Hepatocyte (in vitro differentiated cells): Measurements from ENCODE around the gene FAT1. TPM values are rescaled to one million over a fixed set of nuclear protein-coding genes. Genes with fewer than 3 reads are reported as not detected.

ENCODE experiments used
- DNase-seq: peaks from one replicate; pipeline ENCODE4 v3.0.0-alpha.2; 2016; ENCODE audit warnings: low spot score
- H2AFZ ChIP-seq: fragments of 200-600 bp; sonication (generic); 2 replicates; pipeline ENCODE4 v1.6.0; 2016; ENCODE audit warnings: antibody characterized with exemption, mild to moderate bottlenecking
- H3K27ac ChIP-seq: fragments of 200-600 bp; sonication (generic); 2 replicates; pipeline ENCODE4 v1.5.1; 2016; ENCODE audit warnings: mild to moderate bottlenecking
- H3K27me3 ChIP-seq: fragments of 200-600 bp; sonication (generic); 2 replicates; pipeline ENCODE4 v1.6.1; 2016
- H3K36me3 ChIP-seq: fragments of 200-600 bp; sonication (generic); replicated peaks from 2 replicates; pipeline ENCODE4 v1.5.1; 2016; ENCODE audit warnings: low read depth; ENCODE audit not compliant: insufficient read depth
- H3K4me1 ChIP-seq: fragments of 200-600 bp; sonication (generic); 2 replicates; pipeline ENCODE4 v1.5.1; 2016; ENCODE audit warnings: mild to moderate bottlenecking, moderate library complexity; ENCODE audit not compliant: insufficient read depth
- H3K4me2 ChIP-seq: fragments of 200-600 bp; sonication (generic); 2 replicates; pipeline ENCODE4 v1.6.0; 2016
- H3K4me3 ChIP-seq: fragments of 200-600 bp; sonication (generic); 2 replicates; pipeline ENCODE4 v1.5.1; 2016; ENCODE audit warnings: mild to moderate bottlenecking
- H3K79me2 ChIP-seq: fragments of 200-600 bp; sonication (generic); 2 replicates; pipeline ENCODE4 v1.6.0; 2017; ENCODE audit warnings: mild to moderate bottlenecking
- H3K9me2 ChIP-seq: fragments of 200-600 bp; sonication (generic); replicated peaks from 2 replicates; pipeline ENCODE4 v1.6.0; 2017; ENCODE audit warnings: mild to moderate bottlenecking; ENCODE audit not compliant: insufficient read depth
- H3K9me3 ChIP-seq: fragments of 200-600 bp; sonication (generic); 2 replicates; pipeline ENCODE4 v1.5.1; 2016; ENCODE audit warnings: low read depth, mild to moderate bottlenecking
- H4K20me1 ChIP-seq: fragments of 200-600 bp; sonication (generic); 2 replicates; pipeline ENCODE4 v1.6.0; 2016; ENCODE audit warnings: mild to moderate bottlenecking; ENCODE audit not compliant: insufficient read depth, poor library complexity, severe bottlenecking
- CTCF ChIP-seq: fragments of 200-600 bp; sonication (generic); IDR thresholded peaks from 2 replicates; pipeline ENCODE4 v1.5.1; 2016; ENCODE audit warnings: antibody characterized with exemption, mild to moderate bottlenecking; ENCODE audit not compliant: poor library complexity
- EZH2 ChIP-seq: fragments of 200-600 bp; sonication (generic); IDR thresholded peaks from 2 replicates; pipeline ENCODE4 v1.6.1; 2016; ENCODE audit warnings: antibody characterized with exemption, mild to moderate bottlenecking, borderline replicate concordance
- EZH2phosphoT487 ChIP-seq: fragments of 200-600 bp; sonication (generic); IDR thresholded peaks from one replicate; pipeline ENCODE4 v1.6.1; 2018; ENCODE audit warnings: antibody characterized with exemption, mild to moderate bottlenecking, low read depth, moderate library complexity; ENCODE audit not compliant: unreplicated experiment, severe bottlenecking
- WGBS: methylation state at CpG from one replicate; pipeline ENCODE4 v1.1.6; 2016; ENCODE audit warnings: low lambda C conversion rate; ENCODE audit errors: missing lambda C conversion rate; 5-methylcytosine and 5-hydroxymethylcytosine counted together
- polyA plus RNA-seq: library from polyadenylated mRNA; unstranded; fragments of >200 nt; fragmentation: Nextera tagmentation; extraction: Ambion mirVana; gene quantifications from 2 replicates; pipeline ENCODE4 v1.2.1, GENCODE V29; 2016
- total RNA-seq: library from RNA; depleted of rRNA; stranded (reverse); fragments of >200 nt; gene quantifications from 2 replicates; pipeline ENCODE4 v1.2.3, GENCODE V29; 2014

The FAT1 gene
- total and polyA plus RNA-seq, 2 experiments from 2014 or later = 33.9 to 168 TPM

DNA sequence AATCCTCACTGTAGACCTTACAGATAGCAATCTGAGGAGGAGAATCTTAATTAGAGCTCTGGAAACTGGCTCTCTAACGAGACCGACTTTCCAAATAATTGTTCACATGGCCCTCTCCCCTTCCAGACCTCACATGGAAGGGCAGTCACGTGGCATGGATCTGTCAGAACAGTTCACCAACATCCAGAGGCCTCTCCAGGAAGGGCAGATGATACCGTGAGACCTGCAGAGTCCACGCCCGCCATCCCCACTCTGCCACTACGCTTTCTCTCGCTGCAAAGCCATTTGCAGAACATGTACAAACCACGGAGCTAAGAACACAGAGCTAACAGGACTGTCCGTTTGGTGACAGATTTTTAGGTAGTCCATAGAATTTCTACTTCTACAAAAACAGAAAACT is 20.7 kb downstream of the FAT1 start:
- no peaks in the 10 kb centered on the region for H3K9me3 ChIP-seq
- no peak overlapping the region for H3K27ac ChIP-seq
- 87% methylated on average over 10 of the region's 10 CpGs for WGBS
- H4K20me1 ChIP-seq = peaks cover 44% of the 10 kb centered on the region
- no peak for TF ChIP-seq EZH2
- TF ChIP-seq CTCF = no peak
- no peak for TF ChIP-seq EZH2phosphoT487
- H3K9me2 ChIP-seq = no peaks in the 10 kb centered on the region
- no peak overlapping the region for H3K4me3 ChIP-seq
- peaks cover 21% of the 10 kb centered on the region for H3K4me1 ChIP-seq
- no peak for DNase-seq
- H3K27me3 ChIP-seq = no peaks in the 10 kb centered on the region
- H3K79me2 ChIP-seq = peaks cover 97% of the 10 kb centered on the region
- H3K4me2 ChIP-seq = no peak overlapping the region
- no peaks in the 10 kb centered on the region for H3K36me3 ChIP-seq
- no peak overlapping the region for H2AFZ ChIP-seq

- Histone ChIP-seq H3K4me1 (peaks cover 21% of the 10 kb centered on the region), H3K79me2 (peaks cover 97% of the 10 kb centered on the region), H3K27me3 (no peaks in the 10 kb centered on the region), H3K9me2 (no peaks in the 10 kb centered on the region), H3K4me2 (peak overlapping the region; percentile 11), H3K9me3 (no peaks in the 10 kb centered on the region), H3K36me3 (no peaks in the 10 kb centered on the region), H4K20me1 (peaks cover 42% of the 10 kb centered on the region), H3K27ac (peak overlapping the region; percentile 39), H2AFZ (no peak overlapping the region), H3K4me3 (no peak overlapping the region)
- no peak for TF ChIP-seq EZH2phosphoT487
- no peak for TF ChIP-seq CTCF
- TF ChIP-seq EZH2 = no peak
- no peak for DNase-seq
- WGBS = 64% methylated on average over 4 of the region's 4 CpGs
These were observed 21.4 kb downstream of the FAT1 start for GRCh38 chr4:186702297-186702696.

DNA sequence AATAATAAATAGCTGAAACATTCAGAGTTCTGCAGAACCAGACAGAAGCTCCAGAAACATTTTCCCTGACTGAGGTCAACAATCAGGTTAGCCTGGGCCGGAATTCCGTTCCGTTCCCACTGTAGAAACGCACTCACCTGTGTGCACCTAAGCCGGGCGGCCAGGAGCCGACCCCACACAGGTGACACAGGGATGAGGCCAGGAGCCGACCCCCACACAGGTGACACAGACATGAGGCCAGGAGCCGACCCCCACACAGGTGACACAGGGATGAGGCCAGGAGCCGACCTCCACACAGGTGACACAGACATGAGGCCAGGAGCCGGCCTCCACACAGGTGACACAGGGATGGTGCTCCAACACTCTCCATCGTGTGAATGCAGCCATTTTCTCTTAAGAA is 21.9 kb downstream of the FAT1 start:
- no peaks in the 10 kb centered on the region for H3K9me2 ChIP-seq
- H3K79me2 ChIP-seq = peaks cover 97% of the 10 kb centered on the region
- no peaks in the 10 kb centered on the region for H3K27me3 ChIP-seq
- no peak for DNase-seq
- TF ChIP-seq CTCF = no peak
- no peak for TF ChIP-seq EZH2phosphoT487
- TF ChIP-seq EZH2 = no peak
- H3K4me2 ChIP-seq = peak overlapping the region; percentile 33
- H3K4me1 ChIP-seq = peaks cover 21% of the 10 kb centered on the region
- no peaks in the 10 kb centered on the region for H3K36me3 ChIP-seq
- H4K20me1 ChIP-seq = peaks cover 45% of the 10 kb centered on the region
- H3K4me3 ChIP-seq = no peak overlapping the region
- no peaks in the 10 kb centered on the region for H3K9me3 ChIP-seq
- WGBS = 92% methylated on average over 12 of the region's 12 CpGs
- peak overlapping the region; percentile 39 for H3K27ac ChIP-seq
- no peak overlapping the region for H2AFZ ChIP-seq

DNA sequence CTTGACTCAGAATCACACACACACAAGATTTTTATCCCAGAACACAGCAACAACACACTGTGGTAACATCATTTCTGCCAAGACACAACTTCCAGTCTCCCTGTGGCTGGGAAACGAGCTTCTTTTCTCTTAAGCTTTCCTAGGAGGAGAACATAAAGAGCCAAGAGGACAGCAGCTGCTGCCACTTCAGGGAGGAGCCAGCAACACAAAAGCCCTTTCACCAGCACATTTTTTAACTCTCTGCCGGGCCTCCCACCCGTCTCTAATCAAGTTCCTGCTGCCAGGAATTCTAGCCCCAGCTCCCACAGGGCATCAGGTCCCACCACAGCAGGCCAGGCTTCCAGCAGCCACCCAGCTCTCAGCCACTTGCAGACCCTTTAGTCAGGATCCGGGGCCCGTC is 22.4 kb downstream of the FAT1 start:
- no peaks in the 10 kb centered on the region for H3K27me3 ChIP-seq
- peaks cover 21% of the 10 kb centered on the region for H3K4me1 ChIP-seq
- no peaks in the 10 kb centered on the region for H3K9me3 ChIP-seq
- no peak overlapping the region for H2AFZ ChIP-seq
- peak overlapping the region; percentile 39 for H3K27ac ChIP-seq
- H3K36me3 ChIP-seq = no peaks in the 10 kb centered on the region
- H3K4me2 ChIP-seq = peak overlapping the region; percentile 33
- TF ChIP-seq EZH2 = no peak
- TF ChIP-seq EZH2phosphoT487 = no peak
- no peak for TF ChIP-seq CTCF
- no peak for DNase-seq
- peaks cover 50% of the 10 kb centered on the region for H4K20me1 ChIP-seq
- 36% methylated on average over 5 of the region's 5 CpGs for WGBS
- no peaks in the 10 kb centered on the region for H3K9me2 ChIP-seq
- H3K79me2 ChIP-seq = peaks cover 97% of the 10 kb centered on the region
- no peak overlapping the region for H3K4me3 ChIP-seq
